Stimulated activated CD8-positive, alpha-beta memory T cell treated with anti-CD3 and anti-CD28 coated beads, Interleukin-15, amount 100 ng/mL, for 4 hours (primary cell): ENCODE measurements around the gene NUB1.

Source experiments
- DNase-seq, 2 donors: peaks; one replicate each; pipeline ENCODE4 v3.0.0-alpha.2; 2020; ENCODE audit warnings: low read depth in 2 of 2

Gene NUB1

GRCh38 chr7:151313857-151314256, 27.8 kb upstream of the NUB1 start:
- no peak for DNase-seq

GRCh38 chr7:151314401-151314800, 27.2 kb upstream of the NUB1 start:
- DNase-seq, result no peak

DNA sequence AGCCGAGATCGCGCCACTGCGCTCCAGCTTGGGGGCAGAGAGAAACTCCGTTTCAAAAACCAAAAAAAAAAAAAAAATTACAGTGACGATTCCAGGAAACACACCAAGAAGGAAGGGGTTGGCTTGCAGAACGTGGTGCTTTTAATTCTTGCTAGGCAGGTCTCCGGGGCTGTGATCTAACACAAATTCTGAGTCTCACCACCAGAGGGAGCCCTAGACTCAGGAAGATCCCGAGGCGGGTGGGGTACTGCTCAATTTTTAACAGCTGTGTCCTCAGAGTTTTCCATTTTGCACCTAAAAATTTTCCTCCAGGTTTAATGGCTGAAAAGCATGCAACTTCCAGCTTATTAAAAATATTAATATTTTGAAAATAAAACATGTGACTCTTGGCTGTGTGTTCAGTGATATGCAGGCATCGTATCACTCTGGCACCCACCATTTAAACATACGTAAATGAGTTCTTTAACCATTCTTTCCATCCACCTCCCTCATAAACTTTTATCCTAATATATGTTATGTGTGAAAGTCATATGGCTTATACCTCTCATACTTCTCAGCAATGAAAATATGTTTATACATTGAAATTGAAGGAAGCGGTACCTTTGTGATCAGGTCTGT, 26.5 kb upstream of the NUB1 start:
- DNase-seq, result peak; percentile 29 to 59

DNA sequence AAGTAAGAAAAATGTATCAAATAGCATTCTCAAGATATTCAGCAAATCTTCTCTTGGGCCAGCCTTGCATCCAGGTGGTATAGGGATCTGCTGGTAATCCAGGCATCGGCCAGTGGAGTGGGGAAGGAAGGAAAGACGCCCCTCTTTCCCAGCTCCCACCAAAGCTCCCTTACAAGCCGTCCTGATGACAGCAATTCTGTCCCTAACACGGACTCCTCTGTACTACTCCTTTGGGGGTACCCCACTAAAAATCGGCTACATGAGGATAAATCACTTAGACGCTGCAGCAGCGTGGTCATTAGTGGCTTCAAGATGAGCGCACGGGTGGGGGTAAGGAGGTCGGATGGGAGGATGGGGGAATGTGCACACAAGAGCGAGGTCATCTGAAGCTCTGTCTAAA, 24.7 kb upstream of the NUB1 start:
- DNase-seq, result no peak

DNA sequence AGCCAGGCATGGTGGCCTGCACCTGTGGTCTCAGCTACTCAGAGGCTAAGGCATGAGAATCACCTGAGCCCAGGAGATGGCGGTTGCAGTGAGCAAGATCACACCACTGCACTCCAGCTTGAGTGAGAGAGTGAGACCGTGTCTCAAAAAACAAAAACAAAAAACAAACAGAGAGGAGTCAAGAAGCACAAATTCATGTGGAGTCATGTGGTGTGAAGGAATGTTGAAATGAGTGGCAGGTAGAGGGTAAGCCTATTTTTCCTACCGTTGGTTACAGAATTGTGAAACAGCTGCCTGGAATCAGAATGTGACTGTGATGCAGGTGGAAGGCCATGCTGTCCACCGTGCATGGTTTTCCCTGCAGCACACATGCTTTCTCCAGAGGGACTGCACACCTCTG, 23.7 kb upstream of the NUB1 start:
- no peak for DNase-seq

GRCh38 chr7:151319189-151319588, 22.4 kb upstream of the NUB1 start:
- DNase-seq, result no peak

DNA sequence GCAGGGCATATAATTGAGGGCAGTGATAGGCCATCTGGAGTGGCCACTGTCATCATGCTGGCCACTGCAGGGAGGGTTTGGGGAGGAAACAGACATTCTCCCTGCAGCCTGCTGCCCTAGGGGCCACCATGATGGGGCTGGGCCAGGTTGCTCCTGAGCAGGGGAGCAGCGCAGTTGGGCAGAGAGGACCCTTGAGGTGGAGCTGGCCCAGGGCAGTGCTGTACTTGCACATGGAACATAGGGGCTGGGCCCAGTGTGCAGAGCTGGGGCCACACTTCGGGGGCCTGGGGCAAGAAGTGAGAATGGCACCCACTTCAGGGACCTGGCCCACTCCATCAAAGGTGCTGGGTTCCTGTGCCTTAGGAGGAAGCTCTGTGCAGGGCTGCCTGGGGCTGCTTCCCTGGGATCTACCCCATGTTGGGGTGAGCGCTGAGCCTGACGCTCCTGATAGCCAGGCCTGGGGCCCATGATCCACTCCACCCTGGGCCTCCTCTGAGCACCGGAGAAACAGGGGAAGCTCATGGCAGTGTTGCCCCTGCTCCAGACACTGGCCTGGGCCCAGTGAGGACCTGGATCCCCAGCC, 21.3 kb upstream of the NUB1 start:
- DNase-seq, result no peak

DNA sequence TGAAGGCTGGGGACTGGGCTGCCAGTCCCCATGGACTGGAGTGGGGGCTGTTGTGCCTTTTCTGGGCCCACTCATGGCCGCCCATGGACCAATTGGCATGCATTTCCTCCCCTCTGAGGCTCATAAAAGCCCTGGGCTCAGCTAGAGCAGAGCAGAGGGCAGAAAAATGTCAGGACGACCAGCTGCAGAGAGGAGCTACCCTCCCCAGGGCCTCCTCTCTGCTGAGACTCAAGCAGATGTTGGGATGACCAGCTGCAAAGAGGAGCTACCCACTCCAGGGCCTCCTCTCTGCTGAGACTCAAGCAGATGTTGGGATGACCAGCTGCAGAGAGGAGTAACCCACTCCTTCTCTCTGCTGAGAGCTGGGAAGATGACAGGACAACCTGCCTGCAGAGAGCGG, 20.3 kb upstream of the NUB1 start:
- DNase-seq, result no peak

DNA sequence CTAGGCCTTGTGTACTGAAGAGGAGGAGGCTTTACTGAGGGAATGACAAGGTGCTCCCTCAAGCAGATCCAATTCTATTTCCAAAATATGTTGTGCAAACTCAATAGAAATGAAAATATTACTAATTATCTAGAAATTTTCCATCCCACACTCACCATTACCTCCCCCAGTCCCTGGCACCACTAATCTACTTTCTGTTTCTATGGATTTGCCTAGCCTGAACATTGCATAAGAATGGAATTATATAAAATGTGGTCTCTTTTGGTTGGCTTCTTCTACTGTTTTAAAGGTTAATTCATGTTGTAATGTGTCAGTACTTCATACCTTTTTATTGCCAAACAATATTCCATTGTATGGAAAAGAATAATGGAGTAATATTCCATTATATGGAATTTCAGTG, 18.7 kb upstream of the NUB1 start:
- no peak for DNase-seq

DNA sequence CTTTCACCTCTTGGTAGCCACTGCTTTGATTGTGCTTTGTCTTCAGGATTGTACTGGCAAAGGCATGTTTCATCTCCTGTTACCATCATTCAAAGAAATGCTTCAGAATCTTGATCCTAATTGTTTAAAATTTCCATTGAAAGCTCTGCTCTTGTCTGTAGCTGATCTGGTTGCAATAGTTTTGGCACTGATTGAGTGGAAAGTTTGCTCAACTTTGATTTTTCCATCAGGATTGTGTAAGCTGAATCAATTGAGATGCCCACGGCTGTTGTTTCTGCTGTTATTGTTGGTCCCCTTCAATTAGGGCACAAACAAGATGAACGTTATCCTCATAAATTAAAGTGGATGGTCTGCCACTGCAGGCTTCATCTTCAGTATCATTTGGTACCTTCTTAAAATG, 14.6 kb upstream of the NUB1 start:
- no peak for DNase-seq

DNA sequence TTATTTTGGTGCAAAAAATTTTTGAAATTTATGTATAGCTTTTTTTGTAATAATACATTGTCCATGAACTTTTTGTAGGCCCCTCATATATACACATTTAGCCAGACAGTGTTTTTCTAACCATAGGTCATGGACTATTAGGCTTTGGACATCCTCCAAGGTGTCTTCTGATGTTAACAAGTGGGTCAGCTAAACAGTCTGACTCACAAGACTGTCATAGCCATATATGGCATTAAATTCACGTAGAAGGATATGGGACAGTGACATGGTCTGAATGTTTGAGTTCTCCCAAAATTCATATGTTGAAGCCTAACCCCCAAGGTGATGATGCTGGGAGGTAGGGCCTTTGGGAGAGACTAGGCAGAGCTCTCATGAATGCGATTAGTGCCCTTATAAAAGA, 14.0 kb upstream of the NUB1 start:
- no peak for DNase-seq

DNA sequence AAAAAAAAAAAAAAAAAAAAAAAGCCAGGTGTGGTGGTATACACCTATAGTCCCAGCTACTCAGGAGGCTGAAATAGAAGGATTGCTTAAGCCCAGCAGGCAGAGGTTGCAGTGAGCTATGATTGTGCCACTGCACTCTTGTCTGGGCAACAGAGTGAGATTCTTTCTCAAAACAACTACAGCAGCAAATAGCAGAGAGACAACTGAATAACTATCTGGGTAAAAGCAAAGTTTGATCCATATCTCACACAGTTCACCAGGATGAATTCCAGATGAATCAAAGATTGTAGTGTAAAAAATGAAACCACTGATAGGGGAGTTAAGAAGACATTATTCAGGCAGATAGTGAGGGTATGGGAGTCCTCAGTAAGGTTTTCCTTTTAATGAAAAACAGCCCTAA, 11.4 kb upstream of the NUB1 start:
- DNase-seq, result no peak

GRCh38 chr7:151330661-151331060, 11.0 kb upstream of the NUB1 start:
- DNase-seq, result no peak

GRCh38 chr7:151334628-151335027, 7.0 kb upstream of the NUB1 start:
- no peak for DNase-seq

GRCh38 chr7:151336027-151336708, 5.4 kb upstream of the NUB1 start:
- no peak for DNase-seq

- no peak for DNase-seq
These were observed 4.3 kb upstream of the NUB1 start for GRCh38 chr7:151337346-151337745.

DNA sequence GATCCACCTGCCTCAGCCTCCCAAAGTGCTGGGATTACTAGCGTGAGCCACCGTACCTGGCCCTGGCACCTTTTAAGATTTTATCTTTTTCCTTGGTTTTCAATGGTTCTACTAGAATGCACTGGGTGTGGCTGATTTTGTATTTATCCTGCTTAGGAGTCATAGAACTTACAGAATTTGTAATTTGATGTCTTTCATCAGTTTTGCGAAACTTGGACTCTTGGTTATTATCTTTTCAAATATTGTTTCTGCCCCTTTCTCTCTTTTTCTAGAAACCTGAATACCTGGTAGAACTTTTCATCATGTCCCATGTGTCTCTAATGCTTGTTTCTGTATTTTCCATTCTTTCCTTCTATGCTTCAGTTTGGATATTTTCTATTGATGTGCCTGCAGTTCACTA, 2.8 kb upstream of the NUB1 start:
- DNase-seq, result no peak

- no peak for DNase-seq
These were observed 1.8 kb upstream of the NUB1 start for GRCh38 chr7:151339651-151340382.

DNA sequence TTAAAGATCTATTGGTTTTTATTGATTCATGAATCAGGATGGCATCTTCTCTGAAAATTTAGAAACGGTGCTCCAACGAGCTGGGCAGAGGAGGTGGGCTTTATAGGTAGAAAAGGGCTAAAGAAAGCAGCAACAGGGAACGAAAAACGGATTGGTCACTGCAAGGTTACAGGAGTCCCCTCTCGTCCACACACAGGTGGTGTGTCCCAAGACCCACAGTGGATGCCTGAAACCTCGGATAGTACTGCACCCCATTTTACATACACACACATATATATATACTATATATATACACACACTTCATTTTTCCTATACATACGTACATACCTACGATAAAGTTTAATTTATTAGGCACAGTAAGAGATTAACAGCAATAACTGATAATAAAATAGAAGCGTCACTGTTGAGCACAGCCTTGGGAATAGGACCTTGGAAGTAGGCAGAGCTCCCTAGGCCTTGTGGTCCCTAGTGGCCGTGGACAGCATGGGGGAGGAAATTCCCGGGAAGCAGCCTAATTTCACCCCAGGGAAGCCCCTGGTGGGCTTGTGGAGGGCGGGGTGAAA, 737 bp upstream of the NUB1 start:
- DNase-seq, result no peak

DNA sequence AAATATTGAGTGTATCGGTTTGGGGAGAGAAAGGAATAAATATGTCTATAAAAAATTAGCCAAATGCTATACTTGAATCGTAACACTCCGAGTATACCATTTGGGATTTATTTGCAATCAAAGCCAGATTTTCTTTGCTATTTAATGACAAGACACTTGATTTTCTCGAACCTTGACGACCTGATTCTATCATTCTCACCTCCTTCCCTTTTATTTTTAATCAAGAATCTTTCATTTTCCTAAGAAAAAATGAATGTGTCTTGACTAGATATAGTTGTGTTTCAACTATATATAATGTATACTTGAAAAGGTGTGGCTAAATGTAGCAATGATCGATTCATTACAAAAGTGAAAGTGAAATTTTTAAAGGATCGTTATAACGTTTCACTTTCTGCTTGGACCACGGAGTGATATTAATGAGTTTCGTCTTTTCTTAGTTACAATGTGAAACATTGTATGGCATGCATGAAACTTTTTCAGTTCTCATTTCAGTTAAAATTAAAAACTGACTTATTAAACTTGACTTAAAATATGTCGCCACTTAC, 562 bp downstream of the NUB1 start:
- DNase-seq, result no peak

DNA sequence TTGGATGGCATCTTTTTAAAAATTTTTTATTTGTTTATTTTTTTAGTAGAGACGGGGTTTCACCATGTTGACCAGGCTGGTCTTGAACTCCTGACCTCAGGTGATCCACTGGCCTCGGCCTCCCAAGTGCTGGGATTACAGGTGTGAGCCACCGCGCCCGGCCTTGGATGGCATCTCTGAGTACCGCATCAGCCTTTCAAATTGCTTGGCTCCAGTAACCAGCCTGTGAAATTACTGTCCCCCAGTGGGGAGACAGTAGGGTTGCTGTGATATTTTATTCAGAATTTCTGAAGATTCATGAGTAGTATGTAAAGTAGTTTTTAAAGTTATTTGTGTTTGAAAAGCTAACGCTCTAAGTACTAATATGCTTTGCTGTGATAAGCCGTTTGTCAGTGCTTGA, 1.2 kb downstream of the NUB1 start:
- DNase-seq, result no peak

DNA sequence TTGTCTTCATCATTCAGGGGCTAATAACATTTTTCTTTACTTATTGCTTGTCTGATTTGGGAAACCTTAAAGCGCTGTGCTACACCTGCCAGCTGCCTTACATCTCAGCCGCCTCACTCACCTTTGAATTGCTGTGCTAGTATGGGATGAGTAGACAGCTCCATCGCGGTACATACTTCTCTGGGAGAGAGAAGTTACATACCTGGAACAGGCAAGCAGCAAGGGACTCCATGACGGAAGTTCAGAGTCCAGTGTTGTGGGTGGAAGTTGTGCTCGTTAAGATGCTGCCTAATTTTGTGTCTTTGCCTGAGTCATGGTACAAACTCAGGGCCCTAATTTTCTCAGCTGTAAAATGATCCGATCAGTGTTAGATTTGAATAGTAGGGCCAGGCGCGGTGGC, 1.9 kb downstream of the NUB1 start:
- no peak for DNase-seq
